ENCODE data around the gene PLCH1.

- TF ChIP-seq CTCF (IDR thresholded peaks at IDR 0.05) (no peak), POLR2A (IDR thresholded peaks at IDR 0.05) (no peak), EP300 (IDR thresholded peaks at IDR 0.05) (no peak)
These were observed 88.4 kb downstream of the PLCH1 start for GRCh38 chr3:155656466-155656865.

All from tibial nerve (tissue), 4 donors.